Stimulated activated naive B cell treated with anti-CD40 and anti-IgM and Interleukin-4, amounts not matched to agents 10 μg/mL and 1 μg/mL and 100 μg/mL, for 72 hours (primary cell): Measurements from ENCODE around the gene ANKH.

Experiments used
- ATAC-seq, 2 donors: fragments of 150-1000 bp; cut with Tn5 transposase; replicated peaks; 2 replicates each; pipeline ENCODE4 v1.10.0; 2021; ENCODE audit warnings: moderate library complexity in 1 of 2
- DNase-seq: peaks from one replicate; pipeline ENCODE4 v3.0.0; 2021
- H3K27ac Mint-ChIP-seq: one replicate; pipeline ENCODE4 v1.8.0; 2022; ENCODE audit warnings: mild to moderate bottlenecking, mixed read lengths
- H3K27me3 Mint-ChIP-seq, 2 donors: one replicate each; pipeline ENCODE4 v1.8.0; 2022; ENCODE audit warnings: mixed read lengths in 2 of 2
- H3K36me3 Mint-ChIP-seq, 2 donors: one replicate each; pipeline ENCODE4 v1.8.0; 2022; ENCODE audit warnings: mixed read lengths in 2 of 2, mild to moderate bottlenecking in 1 of 2
- H3K4me1 Mint-ChIP-seq, 2 donors: one replicate each; pipeline ENCODE4 v1.8.0; 2022; ENCODE audit warnings: mixed read lengths in 2 of 2, mild to moderate bottlenecking in 1 of 2
- H3K4me3 Mint-ChIP-seq, 2 donors: one replicate each; pipeline ENCODE4 v1.8.0; 2022; ENCODE audit warnings: mild to moderate bottlenecking in 2 of 2, mixed read lengths in 2 of 2, moderate library complexity in 1 of 2
- H3K9me3 Mint-ChIP-seq, 2 donors: one replicate each; pipeline ENCODE4 v1.8.0; 2022; ENCODE audit warnings: mixed read lengths in 2 of 2, mild to moderate bottlenecking in 1 of 2

Gene ANKH

GRCh38 chr5:14768508-14769365 is 102.8 kb downstream of the ANKH start:
- Mint-ChIP-seq H3K4me1 (peaks cover 0 to 3% of the 10 kb centered on the region in 2 donors), H3K9me3 (no peaks in the 10 kb centered on the region), H3K27me3 (no peaks in the 10 kb centered on the region), H3K4me3 (no peak overlapping the region), H3K36me3 (peaks cover 10 to 16% of the 10 kb centered on the region in 2 donors), H3K27ac (no peak overlapping the region)
- DNase-seq (no peak), ATAC-seq (no peak)

DNA sequence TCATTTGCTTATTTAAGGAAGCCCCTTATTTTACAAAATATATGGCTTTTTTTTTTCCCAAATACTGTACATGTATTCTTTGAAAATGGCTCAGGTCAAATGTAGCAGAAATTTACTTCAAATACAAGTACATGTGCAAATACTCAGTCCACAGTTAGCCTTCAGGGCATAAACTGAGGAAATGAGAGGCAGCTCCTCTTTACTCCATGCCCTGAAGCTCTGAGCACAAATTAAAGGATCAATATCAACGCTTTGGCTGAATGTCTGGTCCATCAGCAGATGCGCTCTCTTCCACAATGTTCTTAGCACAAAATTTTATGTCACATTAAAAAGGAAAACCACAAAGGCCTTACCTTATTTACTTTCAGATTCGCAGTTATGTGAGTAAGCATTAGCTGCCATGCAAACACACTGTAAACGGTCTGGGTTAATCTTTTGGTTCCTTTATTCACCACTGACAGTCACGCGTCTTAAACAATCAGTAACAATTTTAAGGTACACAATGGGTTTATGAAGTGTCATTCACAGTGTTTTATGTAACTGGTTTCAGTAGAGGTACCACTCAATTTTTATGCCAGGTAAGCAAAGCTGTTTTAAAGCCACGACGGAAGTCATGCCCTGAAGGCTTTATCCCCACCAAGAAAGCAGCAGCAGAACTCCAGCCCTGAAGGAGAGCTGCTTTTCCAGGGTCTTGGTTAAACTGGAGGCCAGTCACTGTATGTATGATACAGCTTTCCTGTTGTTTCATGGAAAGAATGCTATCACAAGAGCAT is 103.7 kb downstream of the ANKH start:
- DNase-seq (no peak), ATAC-seq (no peak)
- H3K9me3 Mint-ChIP-seq: no peaks in the 10 kb centered on the region
- H3K36me3 Mint-ChIP-seq: peaks cover 10 to 16% of the 10 kb centered on the region in 2 donors
- H3K27me3 Mint-ChIP-seq: no peaks in the 10 kb centered on the region
- H3K4me1 Mint-ChIP-seq: peaks cover 0 to 3% of the 10 kb centered on the region in 2 donors
- H3K27ac Mint-ChIP-seq: no peak overlapping the region
- H3K4me3 Mint-ChIP-seq: no peak overlapping the region

- H3K4me3 Mint-ChIP-seq: no peak overlapping the region
- H3K4me1 Mint-ChIP-seq: peaks cover 0 to 3% of the 10 kb centered on the region in 2 donors
- H3K27me3 Mint-ChIP-seq: no peaks in the 10 kb centered on the region
- H3K36me3 Mint-ChIP-seq: peaks cover 10 to 16% of the 10 kb centered on the region in 2 donors
- ATAC-seq: no peak
- no peaks in the 10 kb centered on the region for H3K9me3 Mint-ChIP-seq
- no peak for DNase-seq
- H3K27ac Mint-ChIP-seq: no peak overlapping the region
Measured at GRCh38 chr5:14767053-14767452, 104.5 kb downstream of the ANKH start.

DNA sequence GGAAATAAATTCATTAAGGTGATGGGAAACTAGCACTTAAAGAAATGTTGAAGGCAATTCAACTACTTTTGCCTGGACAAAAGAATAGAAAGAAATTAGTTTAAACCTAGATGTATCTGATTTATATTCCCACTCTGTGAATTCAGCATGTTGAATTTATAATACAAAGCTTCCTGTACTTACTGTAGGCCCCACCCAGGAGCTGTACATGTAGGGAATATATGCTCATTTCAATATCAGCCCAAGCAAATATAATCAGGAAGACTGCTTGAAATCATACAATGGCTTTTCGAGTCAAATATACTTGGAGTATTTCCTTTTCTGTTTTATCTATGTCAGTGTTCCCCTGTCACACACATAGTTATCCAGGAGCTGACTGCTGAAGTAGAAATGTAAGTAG is 105.0 kb downstream of the ANKH start:
- DNase-seq: no peak
- ATAC-seq: no peak
- H3K4me1 Mint-ChIP-seq: peaks cover 0 to 3% of the 10 kb centered on the region in 2 donors
- H3K27ac Mint-ChIP-seq: no peak overlapping the region
- H3K9me3 Mint-ChIP-seq: no peaks in the 10 kb centered on the region
- no peaks in the 10 kb centered on the region for H3K27me3 Mint-ChIP-seq
- H3K36me3 Mint-ChIP-seq: peaks cover 10 to 16% of the 10 kb centered on the region in 2 donors
- H3K4me3 Mint-ChIP-seq: no peak overlapping the region

- Mint-ChIP-seq H3K36me3 (peaks cover 10 to 16% of the 10 kb centered on the region in 2 donors), H3K27ac (no peak overlapping the region), H3K4me1 (peaks cover 0 to 2% of the 10 kb centered on the region in 2 donors), H3K4me3 (no peak overlapping the region), H3K27me3 (no peaks in the 10 kb centered on the region), H3K9me3 (no peaks in the 10 kb centered on the region)
- DNase-seq (no peak), ATAC-seq (no peak)
Measured at GRCh38 chr5:14765587-14765986, 106.0 kb downstream of the ANKH start.

DNA sequence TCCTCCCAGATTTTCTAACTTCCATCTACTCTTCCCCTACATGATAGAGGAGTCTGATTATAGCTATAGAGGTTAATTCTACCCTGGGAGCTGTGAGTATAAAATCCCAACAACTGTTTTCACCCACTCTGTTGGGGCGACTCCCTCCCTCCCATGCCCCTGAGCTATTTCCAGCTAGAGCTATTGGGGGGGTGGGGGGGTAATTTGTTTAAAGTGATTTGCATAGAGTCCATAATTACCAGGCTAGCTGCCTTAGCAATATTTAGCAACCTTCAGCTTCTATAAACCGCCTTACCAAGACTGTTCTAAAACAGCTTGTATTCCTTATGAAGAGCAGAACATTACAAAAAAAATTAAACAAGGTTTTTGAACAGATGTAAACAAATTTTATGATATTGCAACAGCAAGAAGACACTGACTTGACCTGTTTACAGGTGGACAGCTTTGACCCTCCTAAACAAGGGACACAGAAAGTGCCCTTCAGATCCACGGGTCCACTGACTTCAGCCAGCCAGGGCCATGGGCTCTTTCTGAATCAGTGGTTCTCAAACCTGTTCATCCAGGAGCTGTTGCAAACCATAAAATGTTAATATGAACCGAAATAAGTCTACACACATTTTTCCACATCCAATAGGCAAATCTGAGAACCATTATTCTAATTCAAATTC is 108.9 kb downstream of the ANKH start:
- H3K9me3 Mint-ChIP-seq: no peaks in the 10 kb centered on the region
- H3K4me3 Mint-ChIP-seq: no peak overlapping the region
- DNase-seq (no peak), ATAC-seq (no peak)
- H3K4me1 Mint-ChIP-seq: peaks cover 0 to 2% of the 10 kb centered on the region in 2 donors
- no peak overlapping the region for H3K27ac Mint-ChIP-seq
- no peaks in the 10 kb centered on the region for H3K27me3 Mint-ChIP-seq
- H3K36me3 Mint-ChIP-seq: peaks cover 10 to 17% of the 10 kb centered on the region in 2 donors

- H3K9me3 Mint-ChIP-seq: no peaks in the 10 kb centered on the region
- no peaks in the 10 kb centered on the region for H3K27me3 Mint-ChIP-seq
Measured at GRCh38 chr5:14760548-14761002, 111.0 kb downstream of the ANKH start.

DNA sequence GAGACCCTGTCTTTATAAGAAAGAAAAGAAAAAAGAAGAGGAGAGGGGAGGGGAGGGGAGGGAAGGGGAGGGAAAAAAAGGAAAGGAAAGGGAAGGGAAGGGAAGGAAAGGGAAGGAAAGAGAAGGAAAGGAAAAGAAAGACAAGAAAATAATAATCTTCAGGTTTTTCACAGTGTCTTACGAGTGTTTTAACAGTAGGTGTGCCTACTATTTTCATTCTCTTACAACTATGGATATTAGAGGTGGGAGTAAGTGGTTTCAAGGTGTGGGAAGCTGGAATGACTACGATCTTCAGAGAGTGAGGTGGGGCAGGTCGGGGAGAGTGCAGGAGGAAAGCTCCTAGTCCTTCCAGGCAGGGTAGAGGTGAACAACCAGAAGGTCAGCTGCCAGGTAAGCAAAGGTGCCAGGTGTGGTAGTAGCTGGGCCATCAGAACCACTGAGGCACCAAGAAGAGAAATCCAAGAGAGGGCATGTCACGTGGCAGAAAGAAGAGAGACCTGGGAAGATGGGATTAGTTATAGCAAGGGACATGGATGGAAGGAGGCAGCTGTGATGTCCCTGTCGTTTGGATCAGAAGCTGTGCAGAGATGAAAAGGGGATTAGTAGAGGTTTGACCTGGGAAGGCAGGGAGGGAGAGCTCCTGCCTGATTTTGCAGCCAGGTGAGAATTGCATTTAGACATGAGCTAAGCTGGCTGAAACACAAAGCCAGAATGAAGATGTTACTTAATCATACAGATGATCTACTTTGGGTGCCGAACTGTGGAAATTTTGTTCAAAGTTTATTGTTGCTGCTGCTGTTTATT is 111.6 kb downstream of the ANKH start:
- no peaks in the 10 kb centered on the region for H3K27me3 Mint-ChIP-seq
- H3K27ac Mint-ChIP-seq: peak overlapping the region; percentile 21
- H3K9me3 Mint-ChIP-seq: no peaks in the 10 kb centered on the region
- peaks cover 1 to 4% of the 10 kb centered on the region in 2 donors for H3K36me3 Mint-ChIP-seq
- H3K4me1 Mint-ChIP-seq: peaks cover 0 to 2% of the 10 kb centered on the region in 2 donors
- DNase-seq: no peak
- ATAC-seq: no peak
- no peak overlapping the region for H3K4me3 Mint-ChIP-seq

More at GRCh38 chr5:14760548-14761002, 111.0 kb downstream of the ANKH start:
- no peak overlapping the region for H3K4me3 Mint-ChIP-seq
- H3K4me1 Mint-ChIP-seq: peaks cover 0 to 2% of the 10 kb centered on the region in 2 donors
- no peak for ATAC-seq
- H3K36me3 Mint-ChIP-seq: peaks cover 4 to 8% of the 10 kb centered on the region in 2 donors
- DNase-seq: no peak
- H3K27ac Mint-ChIP-seq: no peak overlapping the region

DNA sequence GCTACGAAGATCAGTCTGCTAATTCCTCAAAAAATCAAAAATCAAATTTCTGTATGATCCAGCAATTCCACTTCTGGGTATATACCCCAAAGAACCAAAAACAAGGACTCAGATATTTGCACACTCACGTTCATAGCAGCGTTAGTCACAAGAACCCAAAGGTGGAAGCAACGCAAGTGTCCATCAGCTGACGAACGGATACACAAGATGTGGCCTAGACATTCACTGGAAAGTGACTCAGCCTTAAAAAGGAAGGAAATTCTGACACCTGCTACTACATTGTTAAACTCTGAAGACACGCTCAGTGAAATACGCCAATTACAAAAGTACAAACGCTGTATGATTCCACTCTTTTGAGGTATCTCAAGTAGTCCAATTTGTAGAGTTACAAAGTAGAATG is 113.7 kb downstream of the ANKH start:
- no peak overlapping the region for H3K27ac Mint-ChIP-seq
- no peak overlapping the region for H3K4me3 Mint-ChIP-seq
- H3K27me3 Mint-ChIP-seq: no peaks in the 10 kb centered on the region

DNA sequence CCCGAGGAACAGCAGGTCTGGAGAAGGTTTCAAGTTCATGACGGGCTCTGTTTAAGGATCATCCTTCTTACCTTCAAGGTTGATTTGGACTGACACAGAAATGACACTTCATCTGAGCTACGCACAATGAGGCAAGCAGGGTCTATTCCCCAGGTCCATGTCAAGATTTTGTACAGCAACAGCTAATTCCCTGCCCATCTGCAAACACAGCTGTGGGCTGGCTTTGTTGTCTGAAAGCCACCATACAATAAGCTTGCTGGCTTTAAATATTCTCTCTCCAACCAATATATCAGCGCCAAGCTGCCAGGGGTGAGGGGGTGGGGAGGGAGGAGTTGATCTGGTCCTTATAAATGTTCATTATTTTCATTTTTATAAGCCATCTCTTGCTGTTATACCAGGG is 115.1 kb downstream of the ANKH start:
- DNase-seq: no peak
- Mint-ChIP-seq H3K4me1 (peaks cover 6 to 9% of the 10 kb centered on the region in 2 donors), H3K27ac (no peak overlapping the region), H3K27me3 (no peaks in the 10 kb centered on the region), H3K36me3 (peaks cover 7 to 15% of the 10 kb centered on the region in 2 donors), H3K4me3 (no peak overlapping the region), H3K9me3 (no peaks in the 10 kb centered on the region)
- ATAC-seq: no peak

More for the DNA sequence above, 113.7 kb downstream of the ANKH start:
- ATAC-seq: no peak
- DNase-seq: no peak
- Mint-ChIP-seq H3K36me3 (peaks cover 5 to 14% of the 10 kb centered on the region in 2 donors), H3K9me3 (no peaks in the 10 kb centered on the region), H3K4me1 (peaks cover 2 to 4% of the 10 kb centered on the region in 2 donors)

GRCh38 chr5:14753947-14754346 is 117.6 kb downstream of the ANKH start:
- no peak overlapping the region for H3K27ac Mint-ChIP-seq
- no peak overlapping the region for H3K4me3 Mint-ChIP-seq
- peaks cover 10 to 25% of the 10 kb centered on the region in 2 donors for H3K36me3 Mint-ChIP-seq
- DNase-seq (no peak), ATAC-seq (no peak)
- peaks cover 4 to 9% of the 10 kb centered on the region in 2 donors for H3K4me1 Mint-ChIP-seq
- no peaks in the 10 kb centered on the region for H3K27me3 Mint-ChIP-seq
- H3K9me3 Mint-ChIP-seq: no peaks in the 10 kb centered on the region

- Mint-ChIP-seq H3K36me3 (peaks cover 10 to 25% of the 10 kb centered on the region in 2 donors), H3K4me1 (peaks cover 4 to 9% of the 10 kb centered on the region in 2 donors), H3K9me3 (no peaks in the 10 kb centered on the region), H3K4me3 (no peak overlapping the region), H3K27me3 (no peaks in the 10 kb centered on the region), H3K27ac (no peak overlapping the region)
- DNase-seq (no peak), ATAC-seq (no peak)
Measured at GRCh38 chr5:14753292-14753691, 118.3 kb downstream of the ANKH start.

DNA sequence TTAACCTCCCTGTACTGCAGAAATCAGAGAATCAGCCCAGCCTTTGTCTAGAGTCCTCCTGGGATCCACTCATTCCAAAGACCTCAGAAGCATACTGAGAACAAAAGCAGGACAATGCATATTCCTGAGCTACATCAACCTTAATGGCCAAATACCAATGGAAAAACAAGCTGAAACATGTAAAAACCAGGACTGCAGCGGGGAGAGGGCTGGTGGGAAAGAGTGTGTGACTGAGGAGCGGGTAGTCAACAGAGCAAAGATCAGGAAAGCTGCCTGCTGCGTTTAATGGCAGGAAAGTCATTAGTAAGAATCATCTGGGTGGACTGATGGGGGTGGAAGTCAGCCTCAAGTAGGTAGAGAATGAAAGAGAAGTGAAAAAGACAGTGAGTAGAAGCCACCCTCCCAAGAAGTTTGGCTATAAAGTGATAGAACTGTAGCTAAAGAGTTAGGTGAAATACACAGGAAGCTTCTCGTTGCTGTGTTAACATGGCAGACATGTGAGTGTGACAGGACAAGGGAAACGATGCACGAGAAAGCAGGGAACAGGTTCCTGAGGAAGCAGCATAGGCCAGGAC is 119.0 kb downstream of the ANKH start:
- Mint-ChIP-seq H3K27ac (no peak overlapping the region), H3K36me3 (peaks cover 10 to 21% of the 10 kb centered on the region in 2 donors), H3K4me3 (no peak overlapping the region), H3K4me1 (peaks cover 4 to 9% of the 10 kb centered on the region in 2 donors), H3K27me3 (no peaks in the 10 kb centered on the region), H3K9me3 (no peaks in the 10 kb centered on the region)
- DNase-seq: no peak
- ATAC-seq: peak in 1 of 2 donors; percentile 33
